Vagina (tissue), 2 donors: ENCODE data around the gene TRPM2. TPM values are rescaled to one million over a fixed set of nuclear protein-coding genes. Genes with fewer than 3 reads are reported as not detected.
"Not testable (repeated sequence)": the region's sequence is repeated elsewhere in the genome, so short reads cannot be mapped to it uniquely, and the experiment has no call there.

Source experiments
- DNase-seq, 2 donors: peaks; one replicate each; pipeline ENCODE4 v3.0.0-alpha.2; 2017; ENCODE audit errors: extremely low spot score in 2 of 2
- H3K27ac ChIP-seq: fragments of 200-600 bp; sonication (generic); one replicate; pipeline ENCODE4 v1.5.1; 2019
- H3K27me3 ChIP-seq: fragments of 200-600 bp; sonication (generic); one replicate; pipeline ENCODE4 v1.5.1; 2019
- H3K36me3 ChIP-seq, 2 donors: fragments of 200-600 bp; sonication (generic); one replicate each; pipeline ENCODE4 v1.5.1; 2017 to 2019
- H3K4me1 ChIP-seq: fragments of 200-600 bp; sonication (generic); one replicate; pipeline ENCODE4 v1.5.1; 2019
- H3K4me3 ChIP-seq, 2 donors: fragments of 200-600 bp; sonication (generic); 1 replicate in 1 of 2; 2 replicates in 1 of 2; pipeline ENCODE4 v1.5.1; 2016 to 2019
- H3K9me3 ChIP-seq: fragments of 200-600 bp; sonication (generic); one replicate; pipeline ENCODE4 v1.5.1; 2019
- CTCF ChIP-seq, 3 experiments: fragments of 450-650 bp in 2 of 3; fragments of 200-600 bp in 1 of 3; sonication (generic) in 1 of 3; IDR thresholded peaks; one replicate each; pipeline ENCODE4 v1.5.1; 2017 to 2019; ENCODE audit warnings: antibody characterized with exemption in 3 of 3, mild to moderate bottlenecking in 2 of 3, moderate library complexity in 2 of 3
- POLR2A ChIP-seq, 2 donors: fragments of 450-650 bp; IDR thresholded peaks; one replicate each; pipeline ENCODE4 v1.6.1; 2017; ENCODE audit warnings: antibody characterized with exemption in 2 of 2, mild to moderate bottlenecking in 2 of 2, moderate library complexity in 2 of 2
- POLR2AphosphoS5 ChIP-seq, 2 donors: sonication (generic); formaldehyde crosslinking; IDR thresholded peaks; one replicate each; pipeline ENCODE4 v1.9.0; 2017; ENCODE audit warnings: antibody characterized with exemption in 2 of 2, mild to moderate bottlenecking in 2 of 2, low read depth in 1 of 2; ENCODE audit not compliant: insufficient read depth in 1 of 2
- intact Hi-C: fragments of 100-400 bp; cut with DNase I; formaldehyde crosslinking; loops from one replicate; pipeline ENCODE4 v1.15.1; 2023
- total RNA-seq: library from RNA; depleted of rRNA; stranded (reverse); fragments of >200 nt; gene quantifications from one replicate; pipeline ENCODE4 v1.2.3, GENCODE V29; 2016

The TRPM2 gene
- total RNA-seq, 1 donor from 2014 or later: 2.2 TPM

- intact Hi-C loops: no loop called here
- no peak for TF ChIP-seq POLR2AphosphoS5 (IDR thresholded peaks at IDR 0.05; ENCODE audit: insufficient read depth in 1 of 2, low read depth in 1 of 2)
- no peak for TF ChIP-seq POLR2A (IDR thresholded peaks at IDR 0.05)
- no peak for TF ChIP-seq CTCF (IDR thresholded peaks at IDR 0.05)
- Histone ChIP-seq H3K27ac (no peak overlapping the region), H3K4me3 (no peak overlapping the region), H3K36me3 (no peaks in the 10 kb centered on the region), H3K9me3 (no peaks in the 10 kb centered on the region), H3K27me3 (no peaks in the 10 kb centered on the region), H3K4me1 (no peaks in the 10 kb centered on the region)
- DNase-seq: no peak
These were observed 41.8 kb downstream of the TRPM2 start for GRCh38 chr21:44395260-44395659.

- H3K27me3 ChIP-seq, H3K9me3 ChIP-seq, DNase-seq, intact Hi-C loops, H3K36me3 ChIP-seq, H3K4me1 ChIP-seq, H3K4me3 ChIP-seq, H3K27ac ChIP-seq: not testable (repeated sequence)
These were observed 43.4 kb downstream of the TRPM2 start for GRCh38 chr21:44396803-44397202.

GRCh38 chr21:44397431-44398031, 44.1 kb downstream of the TRPM2 start:
- Histone ChIP-seq H3K27ac (no peak overlapping the region), H3K4me3 (no peak overlapping the region), H3K27me3 (no peaks in the 10 kb centered on the region), H3K36me3 (no peaks in the 10 kb centered on the region), H3K9me3 (no peaks in the 10 kb centered on the region), H3K4me1 (no peaks in the 10 kb centered on the region)
- DNase-seq: no peak
- TF ChIP-seq CTCF (IDR thresholded peaks at IDR 0.05) (no peak), POLR2A (IDR thresholded peaks at IDR 0.05) (no peak), POLR2AphosphoS5 (IDR thresholded peaks at IDR 0.05; ENCODE audit: insufficient read depth in 1 of 2, low read depth in 1 of 2) (no peak)
- intact Hi-C loops: no loop called here

- H3K27ac ChIP-seq: no peak overlapping the region
- H3K4me3 ChIP-seq: no peak overlapping the region
- H3K9me3 ChIP-seq: no peaks in the 10 kb centered on the region
- TF ChIP-seq CTCF (IDR thresholded peaks at IDR 0.05): no peak
- TF ChIP-seq POLR2AphosphoS5 (IDR thresholded peaks at IDR 0.05; ENCODE audit: insufficient read depth in 1 of 2, low read depth in 1 of 2): no peak
- no peak for TF ChIP-seq POLR2A (IDR thresholded peaks at IDR 0.05)
- no peaks in the 10 kb centered on the region for H3K27me3 ChIP-seq
- H3K4me1 ChIP-seq: no peaks in the 10 kb centered on the region
- DNase-seq: no peak
- no peaks in the 10 kb centered on the region for H3K36me3 ChIP-seq
- intact Hi-C loops: no loop called here
These were observed 45.1 kb downstream of the TRPM2 start for GRCh38 chr21:44398499-44398898.

- Histone ChIP-seq H3K9me3 (no peaks in the 10 kb centered on the region), H3K4me1 (no peaks in the 10 kb centered on the region), H3K27ac (no peak overlapping the region), H3K27me3 (no peaks in the 10 kb centered on the region), H3K4me3 (no peak overlapping the region), H3K36me3 (no peaks in the 10 kb centered on the region)
- intact Hi-C loops: no loop called here
- TF ChIP-seq POLR2A (IDR thresholded peaks at IDR 0.05): no peak
- no peak for TF ChIP-seq CTCF (IDR thresholded peaks at IDR 0.05)
- TF ChIP-seq POLR2AphosphoS5 (IDR thresholded peaks at IDR 0.05; ENCODE audit: insufficient read depth in 1 of 2, low read depth in 1 of 2): no peak
- DNase-seq: no peak
These were observed 45.9 kb downstream of the TRPM2 start for GRCh38 chr21:44399151-44399954.
